Endometrial microvascular endothelial cells (primary cell): ENCODE measurements around the gene PCDH9. TPM values are rescaled to one million over a fixed set of nuclear protein-coding genes. Genes with fewer than 3 reads are reported as not detected.

ENCODE experiments used
- in situ Hi-C: cut with HindIII; loops from 2 replicates; pipeline ENCODE4 v1.10.0; 2017; ENCODE audit warnings: low sequenced_read_pairs, low pct_unique_long_range_greater_than_20kb; ENCODE audit errors: inconsistent ontology term
- total RNA-seq: library from RNA; depleted of rRNA; stranded (reverse); fragments of >200 nt; gene quantifications from one replicate; pipeline ENCODE4 v1.2.3, GENCODE V29; 2015; ENCODE audit errors: inconsistent ontology term

The PCDH9 gene
- total RNA-seq, 1 donor from 2014 or later: 1.0 TPM

GRCh38 chr13:67138970-67139369 lies 91.2 kb downstream of the PCDH9 start:
- in situ Hi-C loops: no loop called here

GRCh38 chr13:67137044-67137735 lies 92.9 kb downstream of the PCDH9 start:
- in situ Hi-C loops: no loop called here

GRCh38 chr13:67136157-67136556 lies 94.0 kb downstream of the PCDH9 start:
- in situ Hi-C loops: no loop called here

- in situ Hi-C loops: no loop called here
These were observed 94.8 kb downstream of the PCDH9 start for GRCh38 chr13:67135356-67135755.

GRCh38 chr13:67134417-67135129 lies 95.6 kb downstream of the PCDH9 start:
- in situ Hi-C loops: no loop called here

GRCh38 chr13:67133476-67133875 lies 96.7 kb downstream of the PCDH9 start:
- in situ Hi-C loops: no loop called here

- in situ Hi-C loops: no loop called here
These were observed 98.7 kb downstream of the PCDH9 start for GRCh38 chr13:67131393-67131792.

- in situ Hi-C loops: no loop called here
These were observed 99.7 kb downstream of the PCDH9 start for GRCh38 chr13:67130444-67130843.

- in situ Hi-C loops: no loop called here
These were observed 102.0 kb downstream of the PCDH9 start for GRCh38 chr13:67128136-67128535.

GRCh38 chr13:67125681-67126080 lies 104.5 kb downstream of the PCDH9 start:
- in situ Hi-C loops: no loop called here

- in situ Hi-C loops: no loop called here
These were observed 107.0 kb downstream of the PCDH9 start for GRCh38 chr13:67123165-67123564.

- in situ Hi-C loops: no loop called here
These were observed 107.9 kb downstream of the PCDH9 start for GRCh38 chr13:67122251-67122650.

- in situ Hi-C loops: no loop called here
These were observed 109.1 kb downstream of the PCDH9 start for GRCh38 chr13:67120872-67121531.

- in situ Hi-C loops: no loop called here
These were observed 110.6 kb downstream of the PCDH9 start for GRCh38 chr13:67119481-67119894.

GRCh38 chr13:67118277-67118676 lies 111.9 kb downstream of the PCDH9 start:
- in situ Hi-C loops: no loop called here

GRCh38 chr13:67117010-67117550 lies 113.1 kb downstream of the PCDH9 start:
- in situ Hi-C loops: no loop called here

- in situ Hi-C loops: no loop called here
These were observed 122.2 kb downstream of the PCDH9 start for GRCh38 chr13:67107979-67108378.

- in situ Hi-C loops: no loop called here
These were observed 123.6 kb downstream of the PCDH9 start for GRCh38 chr13:67106502-67107057.

GRCh38 chr13:67101730-67102467 lies 128.2 kb downstream of the PCDH9 start:
- in situ Hi-C loops: no loop called here
